K562 (cell line): ENCODE data around the gene FUZ. TPM values are rescaled to one million over a fixed set of nuclear protein-coding genes. Genes with fewer than 3 reads are reported as not detected.
A peak's percentile ranks its signal among the peaks of the same experiment; 100 is the strongest.

ENCODE experiments used
- ATAC-seq: fragments of 200-7000 bp; cut with Tn5 transposase; 3 replicates; pipeline ENCODE4 v1.9.1; 2020; ENCODE audit warnings: moderate library complexity
- BruUV-seq: library from RNA; stranded (reverse); fragments of 400-500 nt; replicated peaks from 2 replicates; lab custom pipeline; 2021; lab: Mats Ljungman, UMichigan
- CTCF ChIA-PET: fragments of 300-600 bp; formaldehyde crosslinking; extraction: SDS; loops from one replicate; lab custom pipeline; 2021; ENCODE audit warnings: low intra/inter-chr PET ratio; lab: Yijun Ruan, JAX
- POLR2A ChIA-PET: fragments of 300-600, 350-650 bp; sonication (Branson Sonifier 250); formaldehyde crosslinking; extraction: SDS; loops from one replicate; lab custom pipeline; 2021; ENCODE audit warnings: antibody characterized with exemption, inconsistent platforms; lab: Yijun Ruan, JAX
- DNase-seq, 4 experiments: peaks; one replicate each; pipeline versions ENCODE4 v3.0.0 to v3.0.0-alpha.2; 2011 to 2018; ENCODE audit warnings: low spot score in 3 of 4, mixed read lengths in 3 of 4; ENCODE audit errors: extremely low read depth in 1 of 4
- FAIRE-seq: peaks from 2 replicates; lab custom pipeline; 2011; peaks lifted over from hg19 to GRCh38; lab: Jason Lieb, UNC
- H2AFZ ChIP-seq: 2 replicates; pipeline ENCODE4 v1.6.0; 2011; ENCODE audit warnings: low read depth, low read length, control low read depth, inconsistent platforms
- H3K27ac ChIP-seq: fragments of 200-600 bp; 3 replicates; pipeline ENCODE4 v1.8.0; 2011; ENCODE audit warnings: low read depth, mild to moderate bottlenecking, control low read depth, inconsistent platforms, low read length, moderate library complexity, mixed read lengths; ENCODE audit errors: extremely low read depth
- H3K27me3 ChIP-seq, 2 experiments: fragments of 300-600 bp in 1 of 2; 2 replicates in 1 of 2; 3 replicates in 1 of 2; pipeline versions ENCODE4 v1.6.0 to v1.8.0; 2011; ENCODE audit warnings: inconsistent platforms in 2 of 2, low read length in 2 of 2, mild to moderate bottlenecking in 1 of 2, mixed read lengths in 1 of 2, moderate library complexity in 1 of 2; ENCODE audit not compliant: control insufficient read depth in 2 of 2, insufficient read depth in 2 of 2
- H3K36me3 ChIP-seq: fragments of 300-600 bp; 3 replicates; pipeline ENCODE4 v1.8.0; 2011; ENCODE audit warnings: mild to moderate bottlenecking, low read length, inconsistent platforms; ENCODE audit not compliant: control insufficient read depth, insufficient read depth
- H3K4me1 ChIP-seq, 2 experiments: fragments of 200-600 bp in 1 of 2; replicated peaks in 1 of 2; 2 replicates in 1 of 2; 3 replicates in 1 of 2; pipeline versions ENCODE4 v1.5.1 to v1.8.0; 2011; ENCODE audit warnings: inconsistent platforms in 2 of 2, low read length in 2 of 2, mild to moderate bottlenecking in 1 of 2, mixed read lengths in 1 of 2, moderate library complexity in 1 of 2; ENCODE audit not compliant: control insufficient read depth in 2 of 2, insufficient read depth in 2 of 2
- H3K4me2 ChIP-seq: 2 replicates; pipeline ENCODE4 v1.6.1; 2011; ENCODE audit warnings: low read length, control low read depth, inconsistent platforms, mixed read lengths; ENCODE audit not compliant: insufficient read depth
- H3K4me3 ChIP-seq: fragments of 200-600 bp; sonication (generic), shearing (Covaris generic); 2 replicates; pipeline ENCODE4 v1.5.1; 2016; ENCODE audit warnings: control low read depth, inconsistent platforms
- H3K79me2 ChIP-seq: fragments of 200-600 bp; 3 replicates; pipeline ENCODE4 v1.8.0; 2011; ENCODE audit warnings: low read length, inconsistent platforms; ENCODE audit not compliant: control insufficient read depth, insufficient read depth
- H3K9ac ChIP-seq, 2 experiments: 2 replicates each; pipeline versions ENCODE4 v1.6.0 to v1.6.1; 2011; ENCODE audit warnings: low read depth in 2 of 2, low read length in 2 of 2, control low read depth in 1 of 2, inconsistent platforms in 1 of 2, mild to moderate bottlenecking in 1 of 2, mixed read lengths in 1 of 2; ENCODE audit not compliant: insufficient read depth in 1 of 2
- H3K9me1 ChIP-seq: one replicate; pipeline ENCODE4 v1.6.0; 2011; ENCODE audit warnings: inconsistent platforms, mild to moderate bottlenecking, low read length, moderate library complexity; ENCODE audit not compliant: control insufficient read depth, insufficient read depth
- H3K9me3 ChIP-seq: replicated peaks from 2 replicates; pipeline ENCODE4 v1.5.1; 2011; ENCODE audit warnings: low read depth, low read length, inconsistent platforms; ENCODE audit not compliant: control insufficient read depth, insufficient read depth
- H4K20me1 ChIP-seq: replicated peaks from 2 replicates; pipeline ENCODE4 v1.6.1; 2011; ENCODE audit warnings: low read length, inconsistent platforms, mixed read lengths; ENCODE audit not compliant: control insufficient read depth, insufficient read depth
- ARID3A ChIP-seq: IDR thresholded peaks from 2 replicates; pipeline ENCODE4 v1.6.1; 2012; ENCODE audit warnings: low read depth, low read length, improper control_type of control experiment, borderline replicate concordance
- BCOR ChIP-seq: fragments of 450-650 bp; IDR thresholded peaks from 2 replicates; pipeline ENCODE4 v1.6.1; 2016
- BMI1 ChIP-seq: fragments of 150-350 bp; IDR thresholded peaks from 2 replicates; pipeline ENCODE4 v1.6.1; 2014; ENCODE audit warnings: low read length
- CREB3 ChIP-seq: fragments of 450-650 bp; conservative IDR thresholded peaks from 2 replicates; pipeline ENCODE4 v1.6.1; 2016; ENCODE audit warnings: missing genetic modification characterization, low read depth, mild to moderate bottlenecking, missing compliant biosample characterization, moderate library complexity
- IRF2 ChIP-seq: sonication (generic); formaldehyde crosslinking; IDR thresholded peaks from 2 replicates; pipeline ENCODE4 v1.8.1; 2022; ENCODE audit warnings: mild to moderate bottlenecking, missing genetic modification reagents
- MBD2 ChIP-seq: sonication (generic); IDR thresholded peaks from 2 replicates; pipeline ENCODE4 v1.6.1; 2016; ENCODE audit warnings: low read depth, borderline replicate concordance
- MYNN ChIP-seq, 2 experiments: sonication (generic); formaldehyde crosslinking in 1 of 2; IDR thresholded peaks; 2 replicates each; pipeline versions ENCODE4 v1.5.0 to v1.6.1; 2016 to 2020; ENCODE audit warnings: antibody characterized with exemption in 1 of 2, missing genetic modification reagents in 1 of 2
- NFIC ChIP-seq: fragments of 450-650 bp; IDR thresholded peaks from 2 replicates; pipeline ENCODE4 v1.6.1; 2017; ENCODE audit warnings: mild to moderate bottlenecking, inconsistent platforms
- PCBP1 ChIP-seq: fragments of 200-400 bp; formaldehyde crosslinking; IDR thresholded peaks from 2 replicates; pipeline ENCODE4 v1.6.1; 2018; ENCODE audit warnings: mild to moderate bottlenecking, low read depth, low read length; ENCODE audit not compliant: poor library complexity, severe bottlenecking
- POLR2A ChIP-seq: fragments of 450-650 bp; conservative IDR thresholded peaks from 2 replicates; pipeline ENCODE4 v1.6.1; 2016
- POLR2AphosphoS2 ChIP-seq: IDR thresholded peaks from 2 replicates; pipeline ENCODE4 v1.6.1; 2012; ENCODE audit warnings: low read length, improper control_type of control experiment
- POLR2AphosphoS5 ChIP-seq: IDR thresholded peaks from 2 replicates; pipeline ENCODE4 v1.6.1; 2011; ENCODE audit warnings: mild to moderate bottlenecking, low read depth, low read length, moderate library complexity; ENCODE audit not compliant: control insufficient read depth, insufficient read depth
- RBM22 ChIP-seq: fragments of 200-400 bp; formaldehyde crosslinking; IDR thresholded peaks from 2 replicates; pipeline ENCODE4 v1.6.1; 2018; ENCODE audit warnings: low read length, low read depth; ENCODE audit not compliant: poor library complexity, severe bottlenecking
- RFX7 ChIP-seq: fragments of 250-450 bp; sonication (Bioruptor Pico); IDR thresholded peaks from 2 replicates; pipeline ENCODE4 v1.5.1; 2021; ENCODE audit warnings: mild to moderate bottlenecking
- TEAD4 ChIP-seq, 2 experiments: sonication (generic) in 1 of 2; formaldehyde crosslinking in 1 of 2; IDR thresholded peaks; 2 replicates each; pipeline versions ENCODE4 v1.6.1 to v1.8.0; 2012 to 2022; ENCODE audit warnings: borderline replicate concordance in 1 of 2, inconsistent platforms in 1 of 2, low read length in 1 of 2, mild to moderate bottlenecking in 1 of 2, missing genetic modification reagents in 1 of 2
- TFAP4 ChIP-seq: sonication (generic); formaldehyde crosslinking; IDR thresholded peaks from 2 replicates; pipeline ENCODE4 v1.8.0; 2022; ENCODE audit warnings: missing genetic modification reagents, mild to moderate bottlenecking, moderate library complexity, borderline replicate concordance
- XRCC4 ChIP-seq: IDR thresholded peaks from one replicate; pipeline ENCODE4 v1.6.1; 2011; ENCODE audit not compliant: insufficient read depth, insufficient read length; ENCODE audit errors: extremely low read depth
- ZBTB8A ChIP-seq: fragments of 450-650 bp; IDR thresholded peaks from 2 replicates; pipeline ENCODE4 v1.6.1; 2018; ENCODE audit warnings: mild to moderate bottlenecking, moderate library complexity; ENCODE audit not compliant: partially characterized antibody
- WGBS: fragments of 100-300 bp; shearing (Covaris generic); methylation state at CpG from one replicate; pipeline ENCODE4 v1.1.6; 2016; ENCODE audit warnings: low coverage, mixed read lengths; ENCODE audit not compliant: insufficient coverage; ENCODE audit errors: missing lambda C conversion rate; 5-methylcytosine and 5-hydroxymethylcytosine counted together
- in situ Hi-C: fragments of 300-500 bp; cut with MboI; formaldehyde crosslinking; loops from 4 replicates; pipeline ENCODE4 v1.15.0; 2018; ENCODE audit warnings: inconsistent platforms, mixed read lengths
- intact Hi-C: fragments of 100-400 bp; cut with micrococcal nuclease; formaldehyde crosslinking; loops from 2 replicates; pipeline ENCODE4 v1.14.2; 2022
- polyA plus RNA-seq, 8 experiments: library from polyadenylated mRNA; depleted of rRNA in 4 of 8; stranded (reverse) in 5 of 8; unstranded in 3 of 8; fragments of >200 nt; fragmentation: Nextera tagmentation in 2 of 8; fragmentation: Illumina TruSeq in 1 of 8; extraction: Ambion mirVana in 2 of 8; extraction: Trizol in 1 of 8; gene quantifications; 2 replicates each; pipeline versions ENCODE4 v1.2.1 to v1.2.3, GENCODE V29; 2011 to 2014; ENCODE audit warnings: inconsistent platforms in 1 of 8, missing spikeins in 1 of 8
- total RNA-seq, 7 experiments: library from RNA; depleted of rRNA in 6 of 7; stranded (reverse); fragments of >200 nt in 6 of 7; fragmentation: Illumina TruSeq in 2 of 7; extraction: Trizol in 2 of 7; gene quantifications; 2 replicates each; pipeline versions ENCODE4 v1.2.1 to v1.2.3, GENCODE V29; 2011 to 2021; ENCODE audit warnings: low replicate concordance in 1 of 7

Gene FUZ
- total and polyA plus RNA-seq, 9 of the 15 experiments (the other 6 are each of a cell fraction or from before 2014, with no cell fraction given): 0.17 to 7.6 (median 3.6) TPM; not detected in 1

GRCh38 chr19:49860336-49861102 lies 47.4 kb upstream of the FUZ start:
- POLR2A ChIA-PET: interaction anchor here (0.5 to 1.3 kb wide), 2 partner anchors 8 to 335 kb away, joined by 3 to 6 read pairs; no protein-coding TSS in a partner anchor
- in situ Hi-C loops: no loop called here
- FAIRE-seq: no peak
- TF ChIP-seq CREB3 (tag): no peak
- TF ChIP-seq MYNN (IDR thresholded peaks at IDR 0.05): 0 out of 2 replicates have a peak, but pooled peaks have one; percentile 9
- TF ChIP-seq MYNN (CRISPR knock-in tag; IDR thresholded peaks at IDR 0.05): no peak
- no peak for TF ChIP-seq ZBTB8A
- peak; percentile 20 for TF ChIP-seq PCBP1
- TF ChIP-seq BCOR: no peak
- TF ChIP-seq RFX7 (CRISPR knock-in tag): 0 out of 2 replicates have a peak, but pooled peaks have one; percentile 47
- no peak for TF ChIP-seq TEAD4 (IDR thresholded peaks at IDR 0.05; ENCODE audit: low read length)
- no peak for TF ChIP-seq TEAD4 (CRISPR knock-in tag; IDR thresholded peaks at IDR 0.05; ENCODE audit: borderline replicate concordance)
- peak; percentile 65 for TF ChIP-seq POLR2A
- TF ChIP-seq MBD2: 0 out of 2 replicates have a peak, but pooled peaks have one; percentile 6
- TF ChIP-seq NFIC: peak; percentile 53
- TF ChIP-seq BMI1: no peak
- 0 out of 2 replicates have a peak, but pooled peaks have one; percentile 54 for TF ChIP-seq POLR2AphosphoS2
- peak; percentile 21; the same call in 1 of the 2 replicates for TF ChIP-seq TFAP4 (CRISPR knock-in tag)
- TF ChIP-seq ARID3A: no peak
- no peak for TF ChIP-seq XRCC4
- TF ChIP-seq RBM22: peak; percentile 7
- TF ChIP-seq IRF2 (CRISPR knock-in tag): no peak
- peak; percentile 31 for TF ChIP-seq POLR2AphosphoS5

More at GRCh38 chr19:49860336-49861102, 47.4 kb upstream of the FUZ start:
- CTCF ChIA-PET: no interaction called here
- Histone ChIP-seq H3K4me3 (no peak overlapping the region), H3K9me1 (peaks cover 4% of the 10 kb centered on the region), H3K4me1 (peaks cover 9 to 83% of the 10 kb centered on the region in 2 experiments; a peak in 4 of 5 replicates), H3K36me3 (peaks cover 93% of the 10 kb centered on the region), H2AFZ (no peak overlapping the region), H3K9ac (peak overlapping the region in 1 of 2 experiments; percentile 77; a peak in 2 of 4 replicates), H3K4me2 (no peak overlapping the region), H3K9me3 (no peaks in the 10 kb centered on the region), H3K27ac (no peak overlapping the region; the same call in 2 of the 3 replicates), H4K20me1 (peaks cover 27% of the 10 kb centered on the region; the same call in 1 of the 2 replicates), H3K27me3 (no peaks in the 10 kb centered on the region), H3K79me2 (peaks cover 24% of the 10 kb centered on the region)
- BruUV-seq: no TSS peak
- ATAC-seq: no peak
- no peak for DNase-seq
- intact Hi-C loops: no loop called here
- 77% methylated on average over 13 of the region's 17 CpGs for WGBS
